Measurements from ENCODE around the gene ATG16L1. TPM values are rescaled to one million over a fixed set of nuclear protein-coding genes. Genes with fewer than 3 reads are reported as not detected.

The ATG16L1 gene
- total RNA-seq, 2 donors from 2014 or later = 12.8 to 16.7 TPM

DNA sequence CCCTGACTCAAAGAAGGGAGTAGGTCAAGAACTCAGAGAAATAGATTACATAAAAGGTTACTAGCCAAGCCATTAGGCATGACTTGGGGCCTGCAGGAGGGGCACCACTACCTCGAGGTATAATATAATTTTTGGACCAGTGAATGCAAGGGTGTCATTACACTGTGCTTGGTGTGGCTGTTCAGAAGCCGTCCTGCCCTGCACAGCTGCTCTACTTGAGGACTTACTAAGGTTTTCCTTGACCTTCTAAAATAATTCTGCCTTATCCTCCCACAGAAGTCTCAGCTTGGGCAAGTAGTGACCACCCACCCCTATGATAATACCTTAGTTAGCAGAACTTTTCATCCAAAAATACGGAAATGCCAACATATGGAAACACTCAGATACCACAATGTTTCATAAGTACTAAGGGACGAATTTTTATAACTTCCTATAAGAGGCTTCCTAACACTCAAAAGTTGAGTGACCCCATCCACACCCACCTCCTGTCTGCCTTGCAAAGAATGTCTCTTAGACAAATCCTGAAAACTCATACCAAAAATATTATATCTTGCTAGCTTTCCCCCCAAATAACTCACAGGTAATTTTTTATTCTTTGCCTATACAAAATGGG, 17.7 kb upstream of the ATG16L1 start:
- Histone ChIP-seq H3K27me3 (no peaks in the 10 kb centered on the region), H3K27ac (no peak overlapping the region), H3K4me1 (no peaks in the 10 kb centered on the region), H3K4me3 (no peak overlapping the region), H3K36me3 (no peaks in the 10 kb centered on the region), H3K9me3 (no peaks in the 10 kb centered on the region)
- no peak for TF ChIP-seq CTCF (IDR thresholded peaks at IDR 0.05)
- DNase-seq (ENCODE audit: low spot score) = no peak

GRCh38 chr2:233234264-233234663, 17.2 kb upstream of the ATG16L1 start:
- H3K4me1 ChIP-seq = no peaks in the 10 kb centered on the region
- H3K4me3 ChIP-seq = no peak overlapping the region
- no peak for TF ChIP-seq CTCF (IDR thresholded peaks at IDR 0.05)
- no peaks in the 10 kb centered on the region for H3K27me3 ChIP-seq
- DNase-seq (ENCODE audit: low spot score) = no peak
- no peaks in the 10 kb centered on the region for H3K9me3 ChIP-seq
- no peak overlapping the region for H3K27ac ChIP-seq
- H3K36me3 ChIP-seq = no peaks in the 10 kb centered on the region

DNA sequence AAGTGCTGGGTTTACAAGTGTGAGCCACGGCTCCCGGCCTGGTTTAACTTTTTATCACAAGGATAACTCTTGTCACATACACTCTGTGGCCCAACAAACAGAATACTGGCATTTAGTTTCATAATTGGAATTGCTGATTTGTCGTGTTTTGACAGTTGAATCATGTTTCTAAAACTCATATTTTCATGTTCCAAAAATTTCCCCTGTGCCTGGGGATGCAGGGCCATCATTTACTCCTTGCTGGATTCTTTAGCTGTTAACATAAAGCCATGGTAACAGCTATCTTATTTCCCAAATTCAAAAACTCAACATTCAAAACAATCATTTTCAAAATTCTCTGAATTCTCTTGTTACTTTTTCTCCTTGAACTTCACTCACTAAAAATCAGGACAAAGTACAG, 16.5 kb upstream of the ATG16L1 start:
- no peaks in the 10 kb centered on the region for H3K36me3 ChIP-seq
- H3K27me3 ChIP-seq = no peaks in the 10 kb centered on the region
- no peaks in the 10 kb centered on the region for H3K9me3 ChIP-seq
- TF ChIP-seq CTCF (IDR thresholded peaks at IDR 0.05) = no peak
- H3K27ac ChIP-seq = no peak overlapping the region
- H3K4me3 ChIP-seq = no peak overlapping the region
- no peak for DNase-seq (ENCODE audit: low spot score)
- no peaks in the 10 kb centered on the region for H3K4me1 ChIP-seq

DNA sequence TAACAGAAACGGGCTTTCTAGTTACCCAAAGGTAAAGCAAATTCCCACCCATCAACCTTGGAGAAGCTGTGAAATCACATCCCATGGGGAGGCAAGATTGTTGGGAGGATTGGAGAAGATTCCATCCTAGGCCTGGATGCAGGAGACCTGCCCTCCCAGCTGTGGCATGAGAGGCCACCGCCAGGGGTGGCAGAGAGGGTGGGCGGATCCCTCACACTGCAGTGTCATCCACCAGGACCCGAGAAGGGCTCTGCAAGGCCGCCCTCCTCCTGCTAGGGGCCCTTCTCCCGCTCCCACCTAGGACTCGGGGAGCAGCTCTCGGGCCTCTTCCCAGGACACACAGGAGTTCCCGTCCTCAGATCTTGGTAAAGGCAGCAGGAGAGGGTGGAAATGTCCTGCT, 15.5 kb upstream of the ATG16L1 start:
- no peak overlapping the region for H3K4me3 ChIP-seq
- no peak for TF ChIP-seq CTCF (IDR thresholded peaks at IDR 0.05)
- no peaks in the 10 kb centered on the region for H3K4me1 ChIP-seq
- H3K27me3 ChIP-seq = no peaks in the 10 kb centered on the region
- H3K36me3 ChIP-seq = no peaks in the 10 kb centered on the region
- no peaks in the 10 kb centered on the region for H3K9me3 ChIP-seq
- no peak for DNase-seq (ENCODE audit: low spot score)
- H3K27ac ChIP-seq = no peak overlapping the region

DNA sequence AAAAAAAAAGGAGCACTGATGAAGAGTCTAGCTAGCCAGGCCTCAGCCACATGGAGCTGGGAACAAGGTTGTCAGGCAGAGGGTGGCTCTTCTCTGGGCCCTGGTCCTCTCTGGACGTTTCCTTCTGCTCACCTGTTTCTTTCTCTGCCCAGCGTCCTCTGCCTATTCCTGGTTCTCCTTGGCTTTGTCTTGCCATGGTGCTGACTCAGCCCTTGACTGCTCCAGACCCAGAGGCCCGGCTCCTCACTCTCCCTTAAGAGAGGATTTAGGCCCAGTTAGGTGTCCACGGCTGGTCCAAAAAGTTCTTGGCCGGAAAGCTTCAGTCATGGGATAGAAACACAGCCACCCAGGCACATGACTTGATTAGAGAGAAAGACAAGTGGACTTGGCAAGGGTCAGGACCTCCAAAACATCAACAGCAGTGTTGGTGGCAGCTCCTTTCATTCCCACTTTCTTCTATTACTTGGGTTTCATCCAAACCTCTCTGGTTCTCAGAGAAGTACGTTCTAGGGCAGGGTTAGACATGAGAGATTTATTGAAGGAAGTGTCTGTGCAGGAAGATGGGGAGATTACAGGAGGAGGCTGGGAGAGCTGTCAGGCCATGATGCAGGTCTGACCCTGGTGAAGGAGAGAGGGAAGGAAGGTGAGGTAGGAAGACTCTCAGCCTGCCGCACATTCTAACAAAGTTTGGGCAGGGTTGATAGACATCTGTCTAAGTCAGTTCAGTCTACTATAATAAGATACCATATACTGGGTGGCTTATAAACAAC, 14.5 kb upstream of the ATG16L1 start:
- no peaks in the 10 kb centered on the region for H3K27me3 ChIP-seq
- H3K36me3 ChIP-seq = no peaks in the 10 kb centered on the region
- no peak for TF ChIP-seq CTCF (IDR thresholded peaks at IDR 0.05)
- H3K9me3 ChIP-seq = no peaks in the 10 kb centered on the region
- H3K4me1 ChIP-seq = no peaks in the 10 kb centered on the region
- H3K4me3 ChIP-seq = no peak overlapping the region
- H3K27ac ChIP-seq = no peak overlapping the region
- DNase-seq (ENCODE audit: low spot score) = no peak

Data from right atrium auricular region (tissue), 2 donors.